Pancreas (tissue), 10 donors: ENCODE results near the gene HINFP. TPM values are rescaled to one million over a fixed set of nuclear protein-coding genes. Genes with fewer than 3 reads are reported as not detected.

Experiments used
- ATAC-seq, 4 donors: fragments of 200-7000 bp; cut with Tn5 transposase; one replicate each; pipeline versions ENCODE4 v1.8.0 to v1.9.1; 2020; ENCODE audit warnings: mild to moderate bottlenecking in 4 of 4, moderate library complexity in 4 of 4
- DNase-seq, 6 donors: peaks; one replicate each; pipeline ENCODE4 v3.0.0-alpha.2; 2020
- FAIRE-seq: peaks from 2 replicates; lab custom pipeline; 2012; peaks lifted over from hg19 to GRCh38; lab: Jason Lieb, UNC
- H3K27ac ChIP-seq, 4 donors: fragments of 200-600 bp; sonication (generic); 1 replicate in 3 of 4; 2 replicates in 1 of 4; pipeline versions ENCODE4 v1.5.0 to v1.8.0; 2020
- H3K27me3 ChIP-seq, 4 donors: fragments of 200-600 bp; one replicate each; pipeline ENCODE4 v1.8.0; 2021
- H3K36me3 ChIP-seq, 3 donors: fragments of 200-600 bp; sonication (generic) in 1 of 3; one replicate each; pipeline versions ENCODE4 v1.5.0 to v1.8.0; 2020 to 2021
- H3K4me1 ChIP-seq, 3 donors: fragments of 200-600 bp; one replicate each; pipeline ENCODE4 v1.8.0; 2021
- H3K4me3 ChIP-seq, 4 donors: fragments of 200-600 bp; sonication (generic) in 2 of 4; one replicate each; pipeline versions ENCODE4 v1.5.0 to v1.8.0; 2020 to 2021
- H3K9me3 ChIP-seq, 4 donors: fragments of 200-600 bp; one replicate each; pipeline ENCODE4 v1.8.0; 2021
- CTCF ChIP-seq, 4 donors: fragments of 200-600 bp; sonication (generic) in 3 of 4; IDR thresholded peaks; one replicate each; pipeline versions ENCODE4 v1.5.0 to v1.8.0; 2021; ENCODE audit warnings: antibody characterized with exemption in 4 of 4
- WGBS, 2 donors: extraction: QIAGEN DNeasy Blood & Tissue Kit; methylation state at CpG; one replicate each; pipeline ENCODE4 v1.1.7; 2013; 5-methylcytosine and 5-hydroxymethylcytosine counted together
- intact Hi-C, 3 donors: fragments of 100-400 bp; cut with DNase I; formaldehyde crosslinking; loops; one replicate each; pipeline versions ENCODE4 v1.11.1 to v1.14.2; 2022
- polyA plus RNA-seq, 2 donors: library from polyadenylated mRNA; stranded (reverse); fragments of 200-250 nt; gene quantifications; one replicate each; pipeline ENCODE4 v1.2.3, GENCODE V29; 2013
- total RNA-seq, 6 donors: library from RNA; stranded (reverse); fragmentation: NEBNext Ultra II Directional in 4 of 6; extraction: Animal tissue kit (Norgen Biotek cat#: 25700) in 4 of 6; gene quantifications; one replicate each; pipeline versions ENCODE4 v1.2.1 to v1.2.4, GENCODE V29; 2021 to 2023
- donor health status: healthy with polysubstance abuse.
- donor health status: DM: no; HTN: no; CAD: no; lungs with moderate emphysema.
- donor health status: DM: no; HTN: no; CAD: no.
- donor health status: control.
- donor health status: control.
- donor health status: Bipolar disorder and iron deficiency.
- donor health status: DM: yes; HTN: yes; CAD: no.
- donor health status: DM: no; HTN: no; CAD: no.
- donor health status: DM: no; HTN: no; CAD: no.
- donor health status: DM: yes; HTN: yes; CAD: no.

The HINFP gene
- total and polyA plus RNA-seq, 8 donors: 8.6 to 21.3 (median 13.3) TPM

- FAIRE-seq (no peak), ATAC-seq (peak; percentile 15 to 57 (median 36)), DNase-seq (peak in 2 of 6 donors; percentile 69 to 75)
- Histone ChIP-seq H3K9me3 (no peaks in the 10 kb centered on the region), H3K27ac (peak overlapping the region; percentile 4 to 69 (median 56)), H3K4me1 (peaks cover 3 to 27% (median 7%) of the 10 kb centered on the region in 3 donors), H3K27me3 (no peaks in the 10 kb centered on the region), H3K4me3 (peak overlapping the region; percentile 69 to 99 (median 88)), H3K36me3 (peaks cover 0 to 17% (median 2%) of the 10 kb centered on the region in 3 donors)
- 0% methylated on average over 43 to 65 of the region's 65 CpGs for WGBS, 2 donors
- intact Hi-C loops: no loop called here
- TF ChIP-seq CTCF (IDR thresholded peaks at IDR 0.05): no peak
These were observed 13.7 kb upstream of the HINFP start for GRCh38 chr11:119107538-119108145.

- no peak for TF ChIP-seq CTCF (IDR thresholded peaks at IDR 0.05)
- intact Hi-C loops: no loop called here
These were observed 13.1 kb upstream of the HINFP start for GRCh38 chr11:119108146-119108856.

GRCh38 chr11:119108857-119109221 lies 12.5 kb upstream of the HINFP start:
- WGBS, 2 donors: 46 to 48% methylated on average over 2 of the region's 2 CpGs
- H3K4me1 ChIP-seq: peaks cover 0 to 16% (median 0%) of the 10 kb centered on the region in 3 donors
- H3K27ac ChIP-seq: no peak overlapping the region
- no peaks in the 10 kb centered on the region for H3K9me3 ChIP-seq
- TF ChIP-seq CTCF (IDR thresholded peaks at IDR 0.05): no peak
- DNase-seq (no peak), FAIRE-seq (no peak), ATAC-seq (no peak)
- intact Hi-C loops: no loop called here
- H3K4me3 ChIP-seq: peak overlapping the region in 2 of 4 donors; percentile 69 to 97
- no peaks in the 10 kb centered on the region for H3K27me3 ChIP-seq
- H3K36me3 ChIP-seq: peaks cover 0 to 25% (median 3%) of the 10 kb centered on the region in 3 donors

More at GRCh38 chr11:119108146-119108856, 13.1 kb upstream of the HINFP start:
- Histone ChIP-seq H3K36me3 (peaks cover 0 to 22% (median 3%) of the 10 kb centered on the region in 3 donors), H3K4me1 (peaks cover 3 to 21% (median 3%) of the 10 kb centered on the region in 3 donors), H3K27me3 (no peaks in the 10 kb centered on the region), H3K4me3 (peak overlapping the region; percentile 69 to 99 (median 88)), H3K9me3 (no peaks in the 10 kb centered on the region), H3K27ac (peak overlapping the region; percentile 4 to 69 (median 56))
- WGBS, 2 donors: 19 to 20% methylated on average over 8 of the region's 8 CpGs
- peak in 2 of 6 donors; percentile 42 to 66 for DNase-seq
- ATAC-seq: peak; percentile 49 to 65 (median 61)
- FAIRE-seq: no peak

GRCh38 chr11:119109843-119110242 lies 11.5 kb upstream of the HINFP start:
- H3K27ac ChIP-seq: no peak overlapping the region
- H3K36me3 ChIP-seq: peaks cover 0 to 29% (median 3%) of the 10 kb centered on the region in 3 donors
- no peaks in the 10 kb centered on the region for H3K9me3 ChIP-seq
- FAIRE-seq (no peak), DNase-seq (peak in 1 of 6 donors; percentile 63), ATAC-seq (no peak)
- intact Hi-C loops: no loop called here
- WGBS, 2 donors: 83 to 86% methylated on average over 3 of the region's 3 CpGs
- H3K27me3 ChIP-seq: no peaks in the 10 kb centered on the region
- TF ChIP-seq CTCF (IDR thresholded peaks at IDR 0.05): no peak
- peaks cover 0 to 16% (median 0%) of the 10 kb centered on the region in 3 donors for H3K4me1 ChIP-seq
- H3K4me3 ChIP-seq: no peak overlapping the region
